Transverse colon (tissue), 3 donors: ENCODE measurements around the gene NEDD4L.

ENCODE experiments used
- POLR2A ChIP-seq: fragments of 450-650 bp; IDR thresholded peaks from one replicate; pipeline ENCODE4 v1.6.1; 2016; ENCODE audit warnings: antibody characterized with exemption, mild to moderate bottlenecking, moderate library complexity
- TF ChIP-seq, protein P1 (sequence below), 5 experiments: fragments of 200-600 bp in 3 of 5; fragments of 450-650 bp in 2 of 5; sonication (generic) in 3 of 5; IDR thresholded peaks; 1 replicate in 2 of 5; 2 replicates in 3 of 5; pipeline ENCODE4 v1.5.1; 2016 to 2017; ENCODE audit warnings: antibody characterized with exemption in 5 of 5, inconsistent platforms in 3 of 5, mild to moderate bottlenecking in 2 of 5, moderate library complexity in 1 of 5

DNA sequence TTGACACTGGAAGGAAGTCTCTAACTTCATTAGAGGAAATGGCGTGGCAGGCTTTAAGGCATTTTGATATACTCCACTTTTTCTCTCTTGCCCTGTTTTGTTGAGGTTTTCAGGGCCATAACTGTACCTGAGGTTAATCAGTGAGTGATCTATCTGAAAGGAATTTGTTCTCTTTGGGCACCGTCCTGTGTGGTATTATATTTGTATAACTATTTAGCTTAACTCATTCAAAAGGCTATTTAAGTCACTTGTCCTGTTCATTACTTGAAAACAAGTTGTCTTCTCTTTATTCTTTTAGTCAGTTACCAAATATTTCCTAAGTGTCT, 180.4 kb downstream of the NEDD4L start:
- no peak for TF ChIP-seq POLR2A
- TF ChIP-seq, protein P1, sequence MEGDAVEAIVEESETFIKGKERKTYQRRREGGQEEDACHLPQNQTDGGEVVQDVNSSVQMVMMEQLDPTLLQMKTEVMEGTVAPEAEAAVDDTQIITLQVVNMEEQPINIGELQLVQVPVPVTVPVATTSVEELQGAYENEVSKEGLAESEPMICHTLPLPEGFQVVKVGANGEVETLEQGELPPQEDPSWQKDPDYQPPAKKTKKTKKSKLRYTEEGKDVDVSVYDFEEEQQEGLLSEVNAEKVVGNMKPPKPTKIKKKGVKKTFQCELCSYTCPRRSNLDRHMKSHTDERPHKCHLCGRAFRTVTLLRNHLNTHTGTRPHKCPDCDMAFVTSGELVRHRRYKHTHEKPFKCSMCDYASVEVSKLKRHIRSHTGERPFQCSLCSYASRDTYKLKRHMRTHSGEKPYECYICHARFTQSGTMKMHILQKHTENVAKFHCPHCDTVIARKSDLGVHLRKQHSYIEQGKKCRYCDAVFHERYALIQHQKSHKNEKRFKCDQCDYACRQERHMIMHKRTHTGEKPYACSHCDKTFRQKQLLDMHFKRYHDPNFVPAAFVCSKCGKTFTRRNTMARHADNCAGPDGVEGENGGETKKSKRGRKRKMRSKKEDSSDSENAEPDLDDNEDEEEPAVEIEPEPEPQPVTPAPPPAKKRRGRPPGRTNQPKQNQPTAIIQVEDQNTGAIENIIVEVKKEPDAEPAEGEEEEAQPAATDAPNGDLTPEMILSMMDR (IDR thresholded peaks at IDR 0.05), result no peak
